GM15510 (cell line): ENCODE results near the gene TMEM150B.

Experiments
- POLR2A ChIP-seq: IDR thresholded peaks from 3 replicates; pipeline ENCODE4 v1.6.1; 2011; ENCODE audit warnings: borderline replicate concordance; ENCODE audit not compliant: insufficient read length; ENCODE audit errors: extremely low read depth

Gene TMEM150B

GRCh38 chr19:55324662-55325061, 479 bp downstream of the TMEM150B start:
- TF ChIP-seq POLR2A = no peak

GRCh38 chr19:55322204-55322885, 2.8 kb downstream of the TMEM150B start:
- TF ChIP-seq POLR2A = no peak

GRCh38 chr19:55321466-55322137, 3.5 kb downstream of the TMEM150B start:
- TF ChIP-seq POLR2A = no peak

GRCh38 chr19:55320844-55321419, 4.2 kb downstream of the TMEM150B start:
- no peak for TF ChIP-seq POLR2A

- TF ChIP-seq POLR2A = no peak
Measured at GRCh38 chr19:55319785-55320184, 5.4 kb downstream of the TMEM150B start.

- TF ChIP-seq POLR2A = no peak
Measured at GRCh38 chr19:55316646-55317045, 8.5 kb downstream of the TMEM150B start.

GRCh38 chr19:55315956-55316525, 9.1 kb downstream of the TMEM150B start:
- no peak for TF ChIP-seq POLR2A

- TF ChIP-seq POLR2A = no peak
Measured at GRCh38 chr19:55314396-55314795, 10.7 kb downstream of the TMEM150B start.

- TF ChIP-seq POLR2A = no peak
Measured at GRCh38 chr19:55312621-55313512, 12.3 kb downstream of the TMEM150B start.

GRCh38 chr19:55311797-55312196, 13.3 kb downstream of the TMEM150B start:
- TF ChIP-seq POLR2A = no peak

GRCh38 chr19:55311397-55311796, 13.7 kb downstream of the TMEM150B start:
- no peak for TF ChIP-seq POLR2A

- no peak for TF ChIP-seq POLR2A
Measured at GRCh38 chr19:55310498-55310897, 14.6 kb downstream of the TMEM150B start.

- no peak for TF ChIP-seq POLR2A
Measured at GRCh38 chr19:55309448-55309847, 15.7 kb downstream of the TMEM150B start.

GRCh38 chr19:55308281-55308680, 16.9 kb downstream of the TMEM150B start:
- TF ChIP-seq POLR2A = no peak

- no peak for TF ChIP-seq POLR2A
Measured at GRCh38 chr19:55306712-55307111, 18.4 kb downstream of the TMEM150B start.

GRCh38 chr19:55305983-55306562, 19.1 kb downstream of the TMEM150B start:
- no peak for TF ChIP-seq POLR2A
